BJ (cell line): ENCODE measurements around the gene ENTPD5. TPM values are rescaled to one million over a fixed set of nuclear protein-coding genes. Genes with fewer than 3 reads are reported as not detected.

Experiments
- CTCF ChIA-PET: fragments of 350-600 bp; formaldehyde crosslinking; extraction: SDS; loops from one replicate; lab custom pipeline; 2021; ENCODE audit warnings: antibody characterized with exemption, inconsistent platforms; lab: Yijun Ruan, JAX
- POLR2A ChIA-PET: fragments of 300-600 bp; sonication (Branson Sonifier 250); formaldehyde crosslinking; extraction: SDS; loops from one replicate; lab custom pipeline; 2021; ENCODE audit warnings: antibody characterized with exemption; lab: Charles Lee
- DNase-seq: peaks from one replicate; pipeline ENCODE4 v3.0.0-alpha.2; 2011; ENCODE audit warnings: low read depth
- H3K27me3 ChIP-seq: 2 replicates; pipeline ENCODE4 v1.6.0; 2011; ENCODE audit warnings: low read length; ENCODE audit not compliant: control insufficient read depth, insufficient read depth
- H3K36me3 ChIP-seq: 2 replicates; pipeline ENCODE4 v1.5.1; 2011; ENCODE audit warnings: low read length; ENCODE audit not compliant: control insufficient read depth, insufficient read depth
- H3K4me3 ChIP-seq: 2 replicates; pipeline ENCODE4 v1.5.1; 2011; ENCODE audit warnings: low read depth, mild to moderate bottlenecking, control low read depth, low read length
- CTCF ChIP-seq: IDR thresholded peaks from 2 replicates; pipeline ENCODE4 v1.5.1; 2011; ENCODE audit warnings: low read depth, mild to moderate bottlenecking, control low read depth, inconsistent platforms, low read length, moderate library complexity; ENCODE audit not compliant: insufficient read depth
- polyA plus RNA-seq: library from polyadenylated mRNA; depleted of rRNA; stranded (reverse); fragments of >200 nt; gene quantifications from 2 replicates; pipeline ENCODE4 v1.2.3, GENCODE V29; 2011

Gene ENTPD5
- polyA plus RNA-seq, 1 experiment: 8.9 TPM

- DNase-seq: no peak
- H3K36me3 ChIP-seq: peaks cover 5% of the 10 kb centered on the region
- CTCF ChIA-PET: no interaction called here
- H3K4me3 ChIP-seq: no peak overlapping the region
- POLR2A ChIA-PET: no interaction called here
- no peaks in the 10 kb centered on the region for H3K27me3 ChIP-seq
- TF ChIP-seq CTCF: no peak
Measured at GRCh38 chr14:73945159-73945670, 73.9 kb downstream of the ENTPD5 start.

GRCh38 chr14:73944432-73945158, 74.5 kb downstream of the ENTPD5 start:
- ChIA-PET CTCF (no interaction called here), POLR2A (no interaction called here)
- TF ChIP-seq CTCF: no peak
- DNase-seq: no peak
- Histone ChIP-seq H3K36me3 (peaks cover 5% of the 10 kb centered on the region), H3K4me3 (no peak overlapping the region), H3K27me3 (no peaks in the 10 kb centered on the region)

- ChIA-PET POLR2A (no interaction called here), CTCF (interaction anchor here (1.4 kb wide), 1 partner anchor 14 kb away, joined by 4 read pairs; no protein-coding TSS in a partner anchor)
- no peak overlapping the region for H3K4me3 ChIP-seq
- H3K36me3 ChIP-seq: peaks cover 5% of the 10 kb centered on the region
- no peak for TF ChIP-seq CTCF
- no peaks in the 10 kb centered on the region for H3K27me3 ChIP-seq
- DNase-seq: peak; percentile 43
Measured at GRCh38 chr14:73943083-73943482, 76.0 kb downstream of the ENTPD5 start.

DNA sequence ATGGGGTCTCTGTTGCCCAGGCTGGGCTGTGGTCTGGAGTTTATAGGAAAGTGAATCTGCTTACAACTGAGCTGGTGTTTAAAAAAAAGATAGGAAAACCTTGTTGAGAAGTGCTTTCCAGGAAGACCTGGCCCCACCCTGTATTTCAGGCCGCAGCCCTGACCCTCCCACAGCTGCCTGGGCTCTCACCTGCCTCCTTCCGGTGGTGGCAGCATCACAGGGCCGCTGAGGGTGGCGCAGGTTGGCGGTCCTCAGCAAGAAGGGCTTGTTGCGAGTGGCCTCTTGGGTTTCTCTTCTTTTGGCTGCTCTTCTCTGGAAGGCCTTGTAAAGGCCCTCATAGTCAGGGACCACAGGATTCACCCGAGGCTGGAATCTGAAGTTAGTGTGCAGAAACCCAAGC, 76.9 kb downstream of the ENTPD5 start:
- TF ChIP-seq CTCF: no peak
- peaks cover 5% of the 10 kb centered on the region for H3K36me3 ChIP-seq
- no peak for DNase-seq
- no peaks in the 10 kb centered on the region for H3K27me3 ChIP-seq
- CTCF ChIA-PET: interaction anchor here (1.4 kb wide), 1 partner anchor 13 kb away, joined by 4 read pairs; no protein-coding TSS in a partner anchor
- POLR2A ChIA-PET: no interaction called here
- H3K4me3 ChIP-seq: no peak overlapping the region

DNA sequence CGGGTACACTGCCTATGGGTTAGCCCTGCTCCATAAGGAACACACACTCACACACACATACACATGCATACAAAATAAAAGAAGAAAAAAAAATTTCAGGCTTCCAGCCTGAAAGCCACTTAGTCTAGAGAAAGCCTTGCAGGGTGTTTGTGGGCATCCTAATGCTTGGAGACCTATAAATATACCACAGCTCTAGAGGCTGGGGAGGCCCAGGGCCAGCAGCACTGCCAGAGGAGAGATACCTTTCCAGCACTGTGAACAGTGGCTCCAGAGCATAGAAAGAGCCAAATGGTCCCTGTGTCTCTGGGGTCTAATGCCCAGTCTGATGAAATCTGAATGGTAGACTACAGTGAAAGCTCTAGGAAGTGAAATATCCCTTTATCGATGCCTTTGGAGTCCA, 82.1 kb downstream of the ENTPD5 start:
- DNase-seq: no peak
- H3K36me3 ChIP-seq: peaks cover 3% of the 10 kb centered on the region
- TF ChIP-seq CTCF: no peak
- POLR2A ChIA-PET: no interaction called here
- H3K27me3 ChIP-seq: no peaks in the 10 kb centered on the region
- CTCF ChIA-PET: interaction anchor here (2.5 kb wide), 1 partner anchor 24 kb away, joined by 15 read pairs; no protein-coding TSS in a partner anchor
- no peak overlapping the region for H3K4me3 ChIP-seq
